NK-92 (cell line): ENCODE results near the gene TEF.
"Not testable (repeated sequence)": the region's sequence is repeated elsewhere in the genome, so short reads cannot be mapped to it uniquely, and the experiment has no call there.

Experiments
- DNase-seq: peaks from one replicate; lab custom pipeline; 2025; ENCODE audit not compliant: unreplicated experiment; lab: John Stamatoyannopoulos, UW

The TEF gene

GRCh38 chr22:41380993-41381328 is 781 bp upstream of the TEF start:
- DNase-seq, result no peak

DNA sequence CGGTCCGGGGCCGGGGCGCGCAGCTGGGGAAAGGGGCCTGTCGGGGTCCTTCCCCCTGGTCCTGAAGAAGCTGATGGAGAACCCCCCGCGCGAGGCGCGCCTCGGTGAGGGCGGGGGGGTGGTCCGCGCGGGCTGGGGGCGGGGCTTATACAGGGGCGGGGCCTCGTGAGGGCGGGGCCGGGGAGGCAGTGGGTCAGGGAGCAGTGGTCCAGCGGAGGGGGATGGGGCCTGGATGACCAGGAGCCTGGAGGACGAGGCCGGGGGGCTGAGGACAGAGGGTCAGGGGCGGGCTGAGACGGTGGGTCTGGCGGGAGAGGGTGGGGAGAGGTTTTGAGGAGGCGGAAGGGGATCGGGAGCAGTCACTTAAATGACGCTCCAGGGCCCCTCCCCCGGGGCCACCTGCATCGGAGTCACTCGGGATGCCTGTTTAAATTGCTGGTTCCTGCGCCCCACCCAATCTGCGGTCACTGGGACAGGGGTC is 396 bp downstream of the TEF start:
- no peak for DNase-seq

DNA sequence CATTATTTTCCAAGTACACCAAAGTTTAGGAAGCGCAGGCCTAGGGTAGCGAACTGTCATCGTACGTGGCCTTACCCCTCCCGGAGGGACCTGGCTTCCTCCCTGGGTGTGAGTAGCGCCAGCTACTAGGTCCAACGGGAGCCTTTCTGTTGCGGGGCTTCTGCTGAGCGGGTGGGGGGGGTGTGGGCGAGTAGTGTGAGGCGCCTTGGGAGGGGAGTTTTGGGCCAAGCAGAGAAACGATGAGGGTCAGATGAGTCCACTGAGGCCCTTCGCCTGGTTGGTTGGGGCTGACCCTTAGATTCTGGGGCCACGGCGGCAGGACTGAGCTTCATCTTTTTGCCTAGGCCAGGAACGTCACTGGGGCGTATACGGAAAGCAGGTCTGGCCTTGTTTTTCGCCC is 868 bp downstream of the TEF start:
- DNase-seq, result no peak

- no peak for DNase-seq
Observed at GRCh38 chr22:41383085-41383484, 1.3 kb downstream of the TEF start.

GRCh38 chr22:41384128-41384527 is 2.4 kb downstream of the TEF start:
- DNase-seq, result no peak

DNA sequence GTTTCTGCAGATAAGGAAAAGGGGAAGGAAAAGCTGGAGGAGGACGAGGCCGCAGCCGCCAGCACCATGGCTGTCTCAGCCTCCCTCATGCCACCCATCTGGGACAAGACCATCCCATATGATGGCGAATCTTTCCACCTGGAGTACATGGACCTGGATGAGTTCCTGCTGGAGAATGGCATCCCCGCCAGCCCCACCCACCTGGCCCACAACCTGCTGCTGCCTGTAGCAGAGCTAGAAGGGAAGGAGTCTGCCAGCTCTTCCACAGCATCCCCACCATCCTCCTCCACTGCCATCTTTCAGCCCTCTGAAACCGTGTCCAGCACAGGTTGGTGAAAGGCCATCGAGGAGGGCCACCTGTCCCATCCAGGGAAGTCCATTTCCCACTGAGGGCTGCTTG is 5.6 kb downstream of the TEF start:
- DNase-seq, result no peak

DNA sequence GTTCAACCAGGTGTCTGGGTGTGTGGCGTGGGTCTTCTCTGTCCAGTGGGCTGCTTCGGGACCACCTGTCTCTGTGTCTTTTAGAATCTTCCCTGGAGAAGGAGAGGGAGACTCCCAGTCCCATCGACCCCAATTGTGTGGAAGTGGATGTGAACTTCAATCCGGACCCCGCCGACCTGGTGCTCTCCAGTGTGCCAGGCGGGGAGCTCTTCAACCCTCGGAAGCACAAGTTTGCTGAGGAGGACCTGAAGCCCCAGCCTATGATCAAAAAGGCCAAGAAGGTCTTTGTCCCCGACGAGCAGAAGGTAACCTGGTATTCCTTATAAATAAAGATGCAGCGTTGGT is 12.2 kb downstream of the TEF start:
- no peak for DNase-seq

GRCh38 chr22:41395531-41396240 is 13.9 kb downstream of the TEF start:
- DNase-seq, result no peak

DNA sequence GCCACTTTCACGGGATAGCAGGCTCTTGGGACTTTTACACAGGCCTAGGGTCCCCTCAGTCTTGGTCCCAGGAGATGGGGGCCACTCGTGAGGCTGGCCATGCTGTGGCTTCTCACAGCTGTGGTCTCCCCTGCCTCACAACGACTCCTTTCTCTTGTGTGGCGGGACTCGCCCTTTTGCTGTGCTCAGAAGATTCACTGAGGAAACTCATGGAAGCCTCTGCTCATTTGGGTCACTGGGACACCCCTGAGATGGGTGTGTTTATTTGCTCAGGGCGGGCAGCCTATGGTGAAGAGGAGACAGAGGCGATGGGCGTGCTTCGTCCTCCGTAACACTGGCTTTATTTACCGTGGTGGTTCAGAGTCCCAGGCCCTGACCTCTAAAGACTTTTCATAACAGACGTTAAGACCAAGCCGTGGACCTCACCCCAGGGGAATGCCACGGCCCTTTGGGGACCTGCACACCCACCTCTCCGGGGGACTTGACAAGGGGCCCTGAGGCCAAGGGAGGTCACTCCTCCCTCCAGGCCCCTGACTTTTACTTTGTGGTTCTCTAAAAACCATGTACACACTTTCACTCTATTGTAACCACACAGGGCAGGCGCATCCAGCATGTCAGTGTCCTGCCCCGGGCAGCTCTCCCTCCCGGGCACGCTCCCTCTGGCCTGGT is 15.5 kb downstream of the TEF start:
- DNase-seq, result no peak

- DNase-seq, result no peak
Observed at GRCh38 chr22:41398921-41399320, 17.2 kb downstream of the TEF start.

DNA sequence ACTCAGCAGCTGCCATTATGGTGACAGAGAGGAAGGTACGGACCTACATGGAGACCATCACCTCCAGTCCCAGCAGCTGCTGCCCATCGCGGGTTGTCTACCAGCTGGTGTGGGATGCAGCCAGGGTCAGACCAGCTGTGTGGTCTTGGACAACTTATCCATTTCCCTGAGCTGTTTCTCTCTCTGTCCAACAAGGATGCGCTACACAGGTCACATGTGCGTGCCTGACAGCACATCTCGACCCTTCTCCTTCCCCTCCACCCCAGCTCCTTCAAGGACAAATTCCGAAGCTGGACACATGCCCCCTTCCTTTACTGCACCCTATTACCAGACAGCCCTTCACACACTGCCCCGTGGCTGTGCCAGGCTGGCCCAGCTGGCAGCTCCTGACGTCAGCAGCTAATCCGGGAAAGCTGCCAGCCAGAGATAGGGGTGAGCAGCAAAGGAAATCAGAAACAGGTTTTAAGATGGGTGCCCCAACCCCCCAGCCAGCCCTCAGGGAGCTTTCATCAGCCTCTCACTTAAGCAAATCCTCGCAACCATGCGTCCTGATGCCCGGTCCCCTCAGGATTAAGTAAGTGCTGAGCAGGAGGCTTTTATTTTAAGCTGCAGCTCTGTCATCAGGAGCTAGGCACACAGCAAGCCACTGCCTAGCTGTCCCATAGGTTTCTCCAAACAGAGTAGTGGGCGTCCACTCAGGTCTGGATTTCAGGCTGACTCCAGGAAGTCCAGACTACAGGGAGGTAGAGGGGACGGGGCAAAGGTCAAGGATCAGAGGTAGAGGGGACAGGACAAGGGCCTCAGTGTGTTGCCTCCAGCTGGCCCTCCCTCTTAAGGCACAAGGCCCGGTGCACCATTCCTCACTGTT is 20.3 kb downstream of the TEF start:
- DNase-seq, result no peak

GRCh38 chr22:41402851-41403250 is 21.1 kb downstream of the TEF start:
- not testable (repeated sequence) for DNase-seq

DNA sequence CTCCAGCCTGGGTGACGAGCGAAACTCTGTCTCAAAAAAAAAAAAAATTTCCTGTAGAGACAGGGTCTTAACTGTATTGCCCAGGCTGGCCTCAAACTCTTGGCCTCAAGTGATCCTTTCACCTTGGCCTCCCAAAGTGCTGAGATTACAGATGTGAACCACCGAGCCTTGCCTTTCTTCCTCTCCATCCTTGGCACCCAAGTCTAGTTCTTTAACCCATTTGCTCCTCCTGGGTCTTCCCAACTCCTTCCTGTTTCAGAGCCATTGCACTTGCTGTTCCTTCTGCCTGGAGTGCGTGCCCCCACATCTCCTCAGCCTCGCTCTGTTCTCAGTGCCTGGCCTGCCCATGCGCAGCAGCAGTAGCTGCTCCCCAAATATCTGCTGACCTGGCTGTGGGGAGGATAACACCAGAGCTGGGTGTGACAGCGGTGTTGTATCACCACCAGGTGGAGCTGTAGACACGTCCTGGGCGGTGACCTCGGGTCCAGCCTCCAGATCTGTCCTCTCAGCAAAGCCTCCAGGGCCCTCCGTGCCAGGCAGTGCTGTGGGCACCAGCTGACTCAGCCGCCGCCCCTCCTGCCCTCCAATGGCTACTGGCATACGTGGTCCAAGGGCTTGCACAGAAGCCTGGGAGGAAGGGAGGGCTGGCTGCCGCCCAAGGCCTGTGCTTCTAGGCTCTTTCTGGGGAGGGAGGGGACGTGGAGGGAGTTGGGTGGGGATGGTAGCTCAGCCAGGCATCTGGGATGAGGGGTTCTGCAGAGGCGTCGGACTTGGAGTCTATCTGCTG is 22.0 kb downstream of the TEF start:
- no peak for DNase-seq

DNA sequence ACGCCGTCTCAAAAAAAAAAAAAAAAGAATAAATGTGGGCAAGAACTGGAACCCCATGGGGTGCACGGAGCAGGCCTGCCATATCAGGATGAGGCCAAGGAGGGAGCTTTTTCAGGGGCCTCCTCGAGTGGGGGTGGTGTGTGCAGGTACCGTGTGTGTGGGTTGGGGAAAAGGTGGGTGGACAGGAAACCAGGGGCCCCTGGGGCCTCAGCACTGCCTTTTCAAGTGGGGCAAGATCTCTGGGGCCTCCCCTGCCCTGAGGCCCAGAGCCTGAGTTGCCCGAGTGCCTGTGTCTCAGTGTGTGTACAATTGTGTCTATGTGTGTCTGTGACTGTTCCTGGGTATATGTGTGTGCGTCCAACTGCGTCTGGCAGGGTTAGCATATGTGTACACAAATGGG is 23.8 kb downstream of the TEF start:
- DNase-seq, result no peak

DNA sequence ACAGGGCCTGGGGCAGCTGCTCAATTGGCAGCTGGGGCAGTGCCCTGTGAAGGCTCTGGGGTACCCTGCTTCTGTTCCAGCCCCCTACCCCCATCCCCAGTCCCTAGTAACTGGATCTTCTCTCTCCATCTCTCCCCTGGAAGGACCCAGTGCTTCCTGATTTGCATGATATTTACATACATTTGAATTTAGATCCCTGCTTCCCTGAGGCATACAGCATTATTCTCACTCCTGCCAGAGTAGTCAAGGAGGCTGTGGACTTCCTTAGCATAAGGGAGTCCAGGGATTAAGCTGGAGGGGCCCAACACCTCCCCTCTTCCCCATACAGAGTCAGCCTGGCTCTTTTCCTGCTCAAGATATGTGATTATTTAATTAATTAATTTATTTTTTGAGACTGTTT is 24.7 kb downstream of the TEF start:
- no peak for DNase-seq

DNA sequence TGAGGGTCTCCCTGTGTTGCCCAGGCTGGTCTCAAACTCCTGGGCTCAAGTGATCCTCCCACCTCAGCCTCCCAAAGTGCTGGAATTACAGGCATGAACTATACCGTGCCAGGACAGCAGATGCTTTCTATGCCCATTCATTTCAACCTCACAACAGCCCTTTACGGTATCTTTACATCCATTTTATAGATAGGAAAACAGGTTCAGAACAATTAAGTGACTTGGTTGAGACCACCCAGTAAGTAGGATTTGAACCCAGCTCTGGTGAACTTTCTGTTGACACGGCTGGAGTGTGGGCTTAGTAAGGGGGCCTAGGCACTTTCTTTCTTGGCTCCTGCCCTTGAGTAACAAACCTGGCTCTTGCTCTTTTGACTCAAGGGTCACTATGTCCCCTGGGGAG is 25.7 kb downstream of the TEF start:
- no peak for DNase-seq

DNA sequence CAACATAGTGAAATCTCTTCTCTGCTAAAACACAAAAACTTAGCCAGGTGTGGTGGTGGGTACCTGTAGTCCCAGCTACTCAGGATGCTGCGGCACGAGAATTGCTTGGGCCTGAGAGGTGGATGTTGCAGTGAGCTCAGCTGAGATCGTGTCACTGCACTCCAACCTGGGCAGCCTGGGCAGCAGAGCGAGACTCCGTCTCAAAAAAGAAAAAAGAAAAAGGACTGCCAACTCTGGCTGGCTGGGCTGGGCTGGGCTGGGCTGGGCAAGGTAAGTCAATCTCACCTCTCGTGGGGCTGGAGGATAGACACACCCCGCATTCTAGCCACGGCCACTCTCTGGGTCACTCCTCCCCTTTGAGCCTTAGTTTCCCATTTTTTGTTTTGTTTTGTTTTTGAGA is 26.9 kb downstream of the TEF start:
- DNase-seq, result no peak

DNA sequence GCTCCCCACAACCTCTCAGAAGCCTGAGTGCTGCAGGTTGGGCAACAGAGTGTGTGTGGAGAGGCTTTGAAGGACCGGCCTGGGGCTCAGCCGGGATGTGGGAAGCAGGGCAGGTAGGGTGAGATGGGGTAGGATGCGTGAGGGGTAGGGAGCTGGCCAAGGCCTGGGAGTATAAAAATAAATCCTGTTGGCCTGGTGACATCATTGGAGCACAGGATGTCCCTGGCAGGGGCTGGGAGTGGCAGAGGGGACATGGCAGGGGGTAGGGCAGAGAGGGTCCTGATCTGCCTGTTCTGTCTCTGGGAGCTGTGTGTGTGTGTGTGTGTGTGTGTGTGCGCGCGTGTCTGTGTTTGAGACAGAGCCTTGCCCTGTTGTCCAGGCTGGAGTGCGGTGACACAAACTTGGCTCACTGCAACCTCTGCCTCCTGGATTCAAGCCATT is 28.6 kb downstream of the TEF start:
- no peak for DNase-seq

DNA sequence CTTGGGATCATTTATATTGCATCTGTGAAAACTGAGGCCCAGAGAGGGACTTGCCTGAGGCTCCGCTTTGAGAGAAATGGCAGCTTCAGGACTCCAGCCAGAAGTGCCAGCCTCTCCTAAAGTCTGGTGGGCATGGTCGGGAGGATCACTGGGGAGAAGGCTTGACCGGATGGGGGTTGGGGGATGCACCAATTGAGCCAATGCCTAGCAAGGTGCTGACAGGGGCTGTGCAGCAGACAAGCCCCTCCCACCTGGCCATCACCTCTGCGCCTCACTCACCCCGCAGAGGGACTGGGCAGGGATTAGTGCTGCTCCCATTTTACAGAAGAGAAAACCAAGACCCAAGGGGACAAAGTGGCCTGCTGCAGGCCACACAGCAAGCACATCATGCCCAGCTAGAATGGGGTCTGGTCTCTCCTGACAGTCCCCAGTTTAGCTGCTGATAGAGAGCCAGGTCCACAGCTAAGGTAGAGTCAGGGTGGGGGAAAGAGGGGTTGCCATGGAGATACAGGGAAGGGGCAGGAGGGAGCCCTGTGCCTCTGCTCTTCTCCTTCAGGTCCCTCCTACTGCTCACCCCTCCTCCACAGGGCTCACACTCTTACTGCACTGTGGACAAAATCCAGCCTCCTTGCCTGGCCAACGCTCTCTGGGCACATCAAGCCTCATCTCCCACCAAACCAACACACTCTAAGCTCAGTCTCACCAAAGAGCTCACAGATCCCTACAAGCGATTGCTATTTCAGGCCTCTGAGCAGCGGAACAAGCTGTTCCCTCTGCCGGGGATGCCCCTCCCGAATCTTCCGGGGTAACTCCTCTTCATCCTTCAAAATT is 29.5 kb downstream of the TEF start:
- DNase-seq, result no peak

DNA sequence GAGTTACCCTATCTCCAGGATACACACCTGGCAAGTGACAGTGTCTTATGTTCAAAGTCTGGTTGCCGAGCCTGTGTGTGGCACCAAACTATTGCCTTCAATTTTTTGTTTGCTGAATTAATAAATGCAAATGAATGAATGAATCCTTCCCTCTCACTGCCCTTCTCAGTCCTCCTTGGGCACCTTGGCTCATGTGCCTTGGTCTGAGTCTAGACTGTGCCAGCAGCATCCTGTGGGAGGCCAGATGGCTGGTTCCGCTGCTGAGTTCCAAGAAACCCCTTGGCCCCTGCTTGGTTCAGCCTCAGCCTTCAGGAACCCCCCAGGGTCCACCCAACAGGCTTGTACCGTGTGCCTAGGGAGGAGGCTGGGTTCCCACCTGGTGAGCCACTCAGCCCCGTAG is 33.8 kb downstream of the TEF start:
- no peak for DNase-seq
